ENCODE data around the gene ADAM23. TPM values are rescaled to one million over a fixed set of nuclear protein-coding genes. Genes with fewer than 3 reads are reported as not detected.

Gene ADAM23
- total and polyA plus RNA-seq, 4 donors, result 0.12 to 0.51 (median 0.17) TPM; not detected in 1

- peaks cover 0 to 2% (median 0%) of the 10 kb centered on the region in 4 donors for H3K27me3 ChIP-seq (ENCODE audit: control insufficient read depth in 4 of 4, insufficient read depth in 4 of 4, low read length in 3 of 4)
- no peaks in the 10 kb centered on the region for H3K36me3 ChIP-seq (ENCODE audit: control insufficient read depth in 4 of 4, insufficient read depth in 3 of 4, low read depth in 1 of 4, low read length in 3 of 4)
- no peak for DNase-seq (ENCODE audit: low spot score)
- WGBS, result 71% methylated on average over 5 of the region's 5 CpGs
- H3K4me3 ChIP-seq (ENCODE audit: low read depth in 1 of 3, low read length in 3 of 3), result no peak overlapping the region
- H3K9ac ChIP-seq (ENCODE audit: low read depth in 1 of 2, low read length in 2 of 2), result no peak overlapping the region
- H3K4me1 ChIP-seq (ENCODE audit: control insufficient read depth in 4 of 4, insufficient read depth in 4 of 4, low read length in 3 of 4), result no peaks in the 10 kb centered on the region
- H3K9me3 ChIP-seq (ENCODE audit: control insufficient read depth in 4 of 4, low read length in 3 of 4), result no peaks in the 10 kb centered on the region
- H3K27ac ChIP-seq (ENCODE audit: low read depth in 1 of 2, low read length in 2 of 2), result no peak overlapping the region
- TF ChIP-seq HNF4G (IDR thresholded peaks at IDR 0.05), result no peak
- TF ChIP-seq TAF1 (conservative IDR thresholded peaks at IDR 0.05), result no peak
Observed at GRCh38 chr2:206456078-206456754, 12.9 kb downstream of the ADAM23 start.

GRCh38 chr2:206457188-206457634 is 13.9 kb downstream of the ADAM23 start:
- 56% methylated on average over 2 of the region's 2 CpGs for WGBS
- Histone ChIP-seq H3K4me1 (ENCODE audit: control insufficient read depth in 4 of 4, insufficient read depth in 4 of 4, low read length in 3 of 4) (no peaks in the 10 kb centered on the region), H3K27ac (ENCODE audit: low read depth in 1 of 2, low read length in 2 of 2) (no peak overlapping the region), H3K27me3 (ENCODE audit: control insufficient read depth in 4 of 4, insufficient read depth in 4 of 4, low read length in 3 of 4) (peaks cover 0 to 7% (median 0%) of the 10 kb centered on the region in 4 donors), H3K36me3 (ENCODE audit: control insufficient read depth in 4 of 4, insufficient read depth in 3 of 4, low read depth in 1 of 4, low read length in 3 of 4) (no peaks in the 10 kb centered on the region), H3K9me3 (ENCODE audit: control insufficient read depth in 4 of 4, low read length in 3 of 4) (no peaks in the 10 kb centered on the region), H3K4me3 (ENCODE audit: low read depth in 1 of 3, low read length in 3 of 3) (no peak overlapping the region), H3K9ac (ENCODE audit: low read depth in 1 of 2, low read length in 2 of 2) (no peak overlapping the region)
- no peak for DNase-seq (ENCODE audit: low spot score)
- TF ChIP-seq CTCF (IDR thresholded peaks at IDR 0.05; ENCODE audit: low read depth, low read length, missing input control), result no peak
- TF ChIP-seq TAF1 (conservative IDR thresholded peaks at IDR 0.05), result no peak
- no peak for TF ChIP-seq GABPA (IDR thresholded peaks at IDR 0.05 in 1 of 2, conservative IDR thresholded peaks at IDR 0.05 in 1 of 2)
- no peak for TF ChIP-seq ZBTB33 (IDR thresholded peaks at IDR 0.05)
- TF ChIP-seq RAD21 (IDR thresholded peaks at IDR 0.05), result no peak
- no peak for TF ChIP-seq FOXA2 (IDR thresholded peaks at IDR 0.05)
- no peak for TF ChIP-seq RXRA (IDR thresholded peaks at IDR 0.05)
- no peak for TF ChIP-seq FOXA1 (IDR thresholded peaks at IDR 0.05)
- no peak for TF ChIP-seq HNF4G (IDR thresholded peaks at IDR 0.05)
- TF ChIP-seq MAX (IDR thresholded peaks at IDR 0.05), result no peak
- TF ChIP-seq REST (IDR thresholded peaks at IDR 0.05), result no peak

All from liver (tissue), 9 donors.